Parathyroid adenoma (tissue), 2 donors: ENCODE measurements around the gene HERC5.
A peak's percentile ranks its signal among the peaks of the same experiment; 100 is the strongest.

Experiments used
- H2AFZ ChIP-seq: fragments of 300-600 bp; sonication (generic); one replicate; pipeline ENCODE4 v1.7.0; 2017; ENCODE audit warnings: antibody characterized with exemption, mild to moderate bottlenecking
- H3K27ac ChIP-seq: fragments of 300-600 bp; sonication (generic); one replicate; pipeline ENCODE4 v1.7.0; 2017
- H3K27me3 ChIP-seq: fragments of 300-600 bp; sonication (generic); one replicate; pipeline ENCODE4 v1.7.0; 2017; ENCODE audit warnings: low read length; ENCODE audit not compliant: control insufficient read depth, insufficient read depth
- H3K36me3 ChIP-seq: fragments of 300-600 bp; sonication (generic); one replicate; pipeline ENCODE4 v1.7.0; 2017; ENCODE audit warnings: low read length; ENCODE audit not compliant: control insufficient read depth, insufficient read depth
- H3K4me1 ChIP-seq: fragments of 300-600 bp; sonication (generic); one replicate; pipeline ENCODE4 v1.7.0; 2017; ENCODE audit warnings: control low read depth
- H3K4me2 ChIP-seq: fragments of 300-600 bp; sonication (generic); one replicate; pipeline ENCODE4 v1.7.0; 2017; ENCODE audit warnings: low read length
- H3K4me3 ChIP-seq: fragments of 300-600 bp; sonication (generic); one replicate; pipeline ENCODE4 v1.7.0; 2017; ENCODE audit warnings: low read depth, low read length
- H3K79me2 ChIP-seq: fragments of 300-600 bp; sonication (generic); one replicate; pipeline ENCODE4 v1.7.0; 2017; ENCODE audit warnings: control low read depth
- H3K9ac ChIP-seq: fragments of 300-600 bp; sonication (generic); one replicate; pipeline ENCODE4 v1.7.0; 2017; ENCODE audit warnings: mild to moderate bottlenecking
- H3K9me3 ChIP-seq: fragments of 300-600 bp; sonication (generic); one replicate; pipeline ENCODE4 v1.7.0; 2017; ENCODE audit warnings: low read length; ENCODE audit not compliant: control insufficient read depth
- TF ChIP-seq, protein P1 (sequence below): fragments of 300-600 bp; sonication (generic); IDR thresholded peaks from one replicate; pipeline ENCODE4 v1.7.0; 2017; ENCODE audit warnings: antibody characterized with exemption, mild to moderate bottlenecking
- donor health status: primary hyperparathyroidism.

The HERC5 gene

GRCh38 chr4:88449290-88449689, 7.6 kb upstream of the HERC5 start:
- Histone ChIP-seq H3K4me3 (no peak overlapping the region), H2AFZ (no peak overlapping the region), H3K79me2 (no peaks in the 10 kb centered on the region), H3K4me1 (no peaks in the 10 kb centered on the region), H3K27me3 (no peaks in the 10 kb centered on the region), H3K4me2 (no peak overlapping the region), H3K9ac (no peak overlapping the region), H3K36me3 (no peaks in the 10 kb centered on the region), H3K9me3 (no peaks in the 10 kb centered on the region), H3K27ac (no peak overlapping the region)
- TF ChIP-seq, protein P1, sequence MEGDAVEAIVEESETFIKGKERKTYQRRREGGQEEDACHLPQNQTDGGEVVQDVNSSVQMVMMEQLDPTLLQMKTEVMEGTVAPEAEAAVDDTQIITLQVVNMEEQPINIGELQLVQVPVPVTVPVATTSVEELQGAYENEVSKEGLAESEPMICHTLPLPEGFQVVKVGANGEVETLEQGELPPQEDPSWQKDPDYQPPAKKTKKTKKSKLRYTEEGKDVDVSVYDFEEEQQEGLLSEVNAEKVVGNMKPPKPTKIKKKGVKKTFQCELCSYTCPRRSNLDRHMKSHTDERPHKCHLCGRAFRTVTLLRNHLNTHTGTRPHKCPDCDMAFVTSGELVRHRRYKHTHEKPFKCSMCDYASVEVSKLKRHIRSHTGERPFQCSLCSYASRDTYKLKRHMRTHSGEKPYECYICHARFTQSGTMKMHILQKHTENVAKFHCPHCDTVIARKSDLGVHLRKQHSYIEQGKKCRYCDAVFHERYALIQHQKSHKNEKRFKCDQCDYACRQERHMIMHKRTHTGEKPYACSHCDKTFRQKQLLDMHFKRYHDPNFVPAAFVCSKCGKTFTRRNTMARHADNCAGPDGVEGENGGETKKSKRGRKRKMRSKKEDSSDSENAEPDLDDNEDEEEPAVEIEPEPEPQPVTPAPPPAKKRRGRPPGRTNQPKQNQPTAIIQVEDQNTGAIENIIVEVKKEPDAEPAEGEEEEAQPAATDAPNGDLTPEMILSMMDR: no peak

GRCh38 chr4:88451205-88451604, 5.7 kb upstream of the HERC5 start:
- Histone ChIP-seq H3K27me3 (no peaks in the 10 kb centered on the region), H3K9ac (no peak overlapping the region), H2AFZ (no peak overlapping the region), H3K4me3 (no peak overlapping the region), H3K9me3 (no peaks in the 10 kb centered on the region), H3K79me2 (no peaks in the 10 kb centered on the region), H3K36me3 (no peaks in the 10 kb centered on the region), H3K27ac (no peak overlapping the region), H3K4me2 (no peak overlapping the region), H3K4me1 (no peaks in the 10 kb centered on the region)
- TF ChIP-seq, protein P1: no peak

GRCh38 chr4:88452912-88453311, 4.0 kb upstream of the HERC5 start:
- Histone ChIP-seq H3K9me3 (no peaks in the 10 kb centered on the region), H3K4me1 (no peaks in the 10 kb centered on the region), H2AFZ (no peak overlapping the region), H3K9ac (no peak overlapping the region), H3K27me3 (no peaks in the 10 kb centered on the region), H3K36me3 (no peaks in the 10 kb centered on the region), H3K27ac (no peak overlapping the region), H3K4me2 (no peak overlapping the region), H3K4me3 (no peak overlapping the region), H3K79me2 (no peaks in the 10 kb centered on the region)
- TF ChIP-seq, protein P1: no peak

DNA sequence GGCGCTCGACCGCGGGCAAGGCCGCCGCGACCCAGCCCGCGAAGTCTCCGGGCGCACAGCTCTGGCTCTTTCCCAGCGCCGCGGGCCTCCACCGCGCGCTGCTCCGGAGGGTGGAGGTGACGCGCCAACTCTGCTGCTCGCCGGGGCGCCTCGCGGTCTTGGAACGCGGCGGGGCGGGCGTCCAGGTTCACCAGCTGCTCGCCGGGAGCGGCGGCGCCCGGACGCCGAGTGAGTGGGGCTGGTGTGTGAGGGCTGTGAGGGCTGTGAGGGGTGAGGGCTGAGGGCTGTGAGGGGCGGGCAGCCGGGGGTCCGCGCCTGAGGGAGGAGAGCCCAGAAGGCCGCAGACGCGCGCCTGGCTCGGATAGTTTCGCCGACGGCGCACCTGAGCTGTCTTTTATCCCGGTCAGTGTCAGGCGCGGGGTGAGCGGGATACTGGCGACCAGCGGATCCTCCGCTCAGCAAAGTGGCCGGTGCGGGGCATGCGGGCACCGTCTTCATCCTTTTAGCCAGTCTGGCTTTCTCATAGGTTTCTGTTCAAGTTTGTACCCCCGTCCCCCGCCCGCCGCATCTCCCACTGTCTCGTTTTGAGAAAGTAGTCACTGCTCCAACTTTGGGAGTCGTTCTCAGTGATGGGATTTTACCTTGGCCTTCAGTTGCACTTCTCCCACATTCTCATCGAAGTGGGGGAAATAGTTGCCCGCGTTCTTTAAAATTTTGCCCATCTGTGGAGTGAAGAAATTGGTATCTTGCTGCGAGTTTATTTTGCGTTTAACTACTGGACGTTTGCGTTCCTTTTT, 586 bp downstream of the HERC5 start:
- no peaks in the 10 kb centered on the region for H3K79me2 ChIP-seq
- H3K27me3 ChIP-seq: no peaks in the 10 kb centered on the region
- no peaks in the 10 kb centered on the region for H3K36me3 ChIP-seq
- no peaks in the 10 kb centered on the region for H3K9me3 ChIP-seq
- H3K4me1 ChIP-seq: no peaks in the 10 kb centered on the region
- H2AFZ ChIP-seq: peak overlapping the region; percentile 75
- peak overlapping the region; percentile 51 for H3K4me3 ChIP-seq
- H3K4me2 ChIP-seq: peak overlapping the region; percentile 65
- no peak overlapping the region for H3K9ac ChIP-seq
- TF ChIP-seq, protein P1: no peak
- H3K27ac ChIP-seq: peak overlapping the region; percentile 42
